ENCODE results near the gene UNC119B.
"Not testable (repeated sequence)": the region's sequence is repeated elsewhere in the genome, so short reads cannot be mapped to it uniquely, and the experiment has no call there.

The UNC119B gene

GRCh38 chr12:120668868-120669840 is 41.1 kb upstream of the UNC119B start:
- TF ChIP-seq CTCF (conservative IDR thresholded peaks at IDR 0.05; ENCODE audit: low read depth, low read length), result no peak
- no peak overlapping the region for H3K4me3 ChIP-seq (ENCODE audit: low read depth, low read length)
- peak; percentile 46 for DNase-seq (ENCODE audit: low read depth)

- not testable (repeated sequence) for H3K4me3 ChIP-seq (ENCODE audit: low read depth, low read length); DNase-seq (ENCODE audit: low read depth)
These were observed 40.0 kb upstream of the UNC119B start for GRCh38 chr12:120670237-120670636.

GRCh38 chr12:120670667-120671066 is 39.6 kb upstream of the UNC119B start:
- no peak for DNase-seq (ENCODE audit: low read depth)
- no peak for TF ChIP-seq CTCF (conservative IDR thresholded peaks at IDR 0.05; ENCODE audit: low read depth, low read length)
- H3K4me3 ChIP-seq (ENCODE audit: low read depth, low read length), result no peak overlapping the region

GRCh38 chr12:120674097-120674636 is 36.1 kb upstream of the UNC119B start:
- no peak for DNase-seq (ENCODE audit: low read depth)
- no peak for TF ChIP-seq CTCF (conservative IDR thresholded peaks at IDR 0.05; ENCODE audit: low read depth, low read length)
- H3K4me3 ChIP-seq (ENCODE audit: low read depth, low read length), result no peak overlapping the region

GRCh38 chr12:120677765-120678473 is 32.3 kb upstream of the UNC119B start:
- peak; percentile 18 for DNase-seq (ENCODE audit: low read depth)
- no peak for TF ChIP-seq CTCF (conservative IDR thresholded peaks at IDR 0.05; ENCODE audit: low read depth, low read length)
- no peak overlapping the region for H3K4me3 ChIP-seq (ENCODE audit: low read depth, low read length)

GRCh38 chr12:120678572-120678971 is 31.7 kb upstream of the UNC119B start:
- no peak for TF ChIP-seq CTCF (conservative IDR thresholded peaks at IDR 0.05; ENCODE audit: low read depth, low read length)
- no peak for DNase-seq (ENCODE audit: low read depth)
- H3K4me3 ChIP-seq (ENCODE audit: low read depth, low read length), result no peak overlapping the region

GRCh38 chr12:120680165-120680738 is 30.0 kb upstream of the UNC119B start:
- no peak for DNase-seq (ENCODE audit: low read depth)
- no peak for TF ChIP-seq CTCF (conservative IDR thresholded peaks at IDR 0.05; ENCODE audit: low read depth, low read length)
- no peak overlapping the region for H3K4me3 ChIP-seq (ENCODE audit: low read depth, low read length)

All from choroid plexus epithelial cell (primary cell).